Measurements from ENCODE around the gene CAVIN4.

Gene CAVIN4

GRCh38 chr9:100580257-100580656, 2.4 kb downstream of the CAVIN4 start:
- H3K9me3 ChIP-seq (ENCODE audit: control extremely low read depth in 1 of 5, control insufficient read depth in 4 of 5, insufficient read depth in 2 of 5, low read depth in 1 of 5, low read length in 4 of 5), result no peaks in the 10 kb centered on the region
- H3K4me1 ChIP-seq (ENCODE audit: control extremely low read depth in 1 of 4, control insufficient read depth in 4 of 4, insufficient read depth in 4 of 4, low read length in 3 of 4), result no peaks in the 10 kb centered on the region
- POLR2A ChIA-PET, result no interaction called here
- no peak for DNase-seq
- no peak overlapping the region for H3K27ac ChIP-seq (ENCODE audit: insufficient read depth in 1 of 2, low read depth in 1 of 2, low read length in 2 of 2, poor library complexity in 1 of 2, severe bottlenecking in 2 of 2)
- CTCF ChIA-PET, result no interaction called here
- H3K27me3 ChIP-seq (replicated peaks in 2 of 5; ENCODE audit: control insufficient read depth in 4 of 5, insufficient read depth in 5 of 5, low read length in 4 of 5), result no peaks in the 10 kb centered on the region
- no peak overlapping the region for H3K4me3 ChIP-seq (ENCODE audit: control insufficient read depth in 1 of 7, extremely low read depth in 1 of 7, insufficient read depth in 4 of 7, low read depth in 2 of 7, low read length in 6 of 7)
- H3K36me3 ChIP-seq (ENCODE audit: control insufficient read depth in 4 of 4, insufficient read depth in 4 of 4, low read length in 3 of 4), result peaks cover 0 to 2% (median 0%) of the 10 kb centered on the region in 4 experiments
- 100% methylated on average over 3 of the region's 3 CpGs for WGBS (ENCODE audit: insufficient coverage)

DNA sequence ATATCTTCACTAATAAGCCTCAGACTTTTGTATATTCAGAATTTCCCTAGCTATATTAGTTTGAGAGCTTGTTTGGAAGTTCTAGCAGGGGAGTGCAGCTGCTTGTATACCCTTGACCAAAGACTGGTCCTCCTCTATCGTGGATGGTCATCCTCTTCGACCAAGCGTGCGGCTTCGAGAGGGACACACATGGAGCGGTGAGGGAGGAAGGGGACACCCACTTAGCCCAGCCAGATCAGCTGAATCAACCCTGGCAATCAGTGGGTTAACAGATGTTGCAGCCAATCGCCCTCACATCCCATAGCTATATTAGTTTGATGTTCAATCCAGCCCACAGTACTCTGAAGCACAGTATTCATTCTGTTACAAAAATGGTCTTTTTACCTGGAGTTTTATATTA, 3.2 kb downstream of the CAVIN4 start:
- Histone ChIP-seq H3K4me1 (ENCODE audit: control extremely low read depth in 1 of 4, control insufficient read depth in 4 of 4, insufficient read depth in 4 of 4, low read length in 3 of 4) (no peaks in the 10 kb centered on the region), H3K9me3 (ENCODE audit: control extremely low read depth in 1 of 5, control insufficient read depth in 4 of 5, insufficient read depth in 2 of 5, low read depth in 1 of 5, low read length in 4 of 5) (no peaks in the 10 kb centered on the region), H3K27ac (ENCODE audit: insufficient read depth in 1 of 2, low read depth in 1 of 2, low read length in 2 of 2, poor library complexity in 1 of 2, severe bottlenecking in 2 of 2) (no peak overlapping the region), H3K27me3 (replicated peaks in 2 of 5; ENCODE audit: control insufficient read depth in 4 of 5, insufficient read depth in 5 of 5, low read length in 4 of 5) (no peaks in the 10 kb centered on the region), H3K36me3 (ENCODE audit: control insufficient read depth in 4 of 4, insufficient read depth in 4 of 4, low read length in 3 of 4) (peaks cover 0 to 2% (median 0%) of the 10 kb centered on the region in 4 experiments), H3K4me3 (ENCODE audit: control insufficient read depth in 1 of 7, extremely low read depth in 1 of 7, insufficient read depth in 4 of 7, low read depth in 2 of 7, low read length in 6 of 7) (no peak overlapping the region)
- ChIA-PET CTCF (no interaction called here), POLR2A (no interaction called here)
- 100% methylated on average over 6 of the region's 7 CpGs for WGBS (ENCODE audit: insufficient coverage)
- DNase-seq, result no peak

GRCh38 chr9:100581661-100582060, 3.8 kb downstream of the CAVIN4 start:
- WGBS (ENCODE audit: insufficient coverage), result 100% methylated on average over 2 of the region's 4 CpGs
- no peak for DNase-seq
- H3K27me3 ChIP-seq (replicated peaks in 2 of 5; ENCODE audit: control insufficient read depth in 4 of 5, insufficient read depth in 5 of 5, low read length in 4 of 5), result no peaks in the 10 kb centered on the region
- peaks cover 0 to 2% (median 0%) of the 10 kb centered on the region in 4 experiments for H3K36me3 ChIP-seq (ENCODE audit: control insufficient read depth in 4 of 4, insufficient read depth in 4 of 4, low read length in 3 of 4)
- ChIA-PET CTCF (no interaction called here), POLR2A (no interaction called here)
- H3K9me3 ChIP-seq (ENCODE audit: control extremely low read depth in 1 of 5, control insufficient read depth in 4 of 5, insufficient read depth in 2 of 5, low read depth in 1 of 5, low read length in 4 of 5), result no peaks in the 10 kb centered on the region
- H3K4me1 ChIP-seq (ENCODE audit: control extremely low read depth in 1 of 4, control insufficient read depth in 4 of 4, insufficient read depth in 4 of 4, low read length in 3 of 4), result no peaks in the 10 kb centered on the region
- H3K4me3 ChIP-seq (ENCODE audit: control insufficient read depth in 1 of 7, extremely low read depth in 1 of 7, insufficient read depth in 4 of 7, low read depth in 2 of 7, low read length in 6 of 7), result no peak overlapping the region
- no peak overlapping the region for H3K27ac ChIP-seq (ENCODE audit: insufficient read depth in 1 of 2, low read depth in 1 of 2, low read length in 2 of 2, poor library complexity in 1 of 2, severe bottlenecking in 2 of 2)

DNA sequence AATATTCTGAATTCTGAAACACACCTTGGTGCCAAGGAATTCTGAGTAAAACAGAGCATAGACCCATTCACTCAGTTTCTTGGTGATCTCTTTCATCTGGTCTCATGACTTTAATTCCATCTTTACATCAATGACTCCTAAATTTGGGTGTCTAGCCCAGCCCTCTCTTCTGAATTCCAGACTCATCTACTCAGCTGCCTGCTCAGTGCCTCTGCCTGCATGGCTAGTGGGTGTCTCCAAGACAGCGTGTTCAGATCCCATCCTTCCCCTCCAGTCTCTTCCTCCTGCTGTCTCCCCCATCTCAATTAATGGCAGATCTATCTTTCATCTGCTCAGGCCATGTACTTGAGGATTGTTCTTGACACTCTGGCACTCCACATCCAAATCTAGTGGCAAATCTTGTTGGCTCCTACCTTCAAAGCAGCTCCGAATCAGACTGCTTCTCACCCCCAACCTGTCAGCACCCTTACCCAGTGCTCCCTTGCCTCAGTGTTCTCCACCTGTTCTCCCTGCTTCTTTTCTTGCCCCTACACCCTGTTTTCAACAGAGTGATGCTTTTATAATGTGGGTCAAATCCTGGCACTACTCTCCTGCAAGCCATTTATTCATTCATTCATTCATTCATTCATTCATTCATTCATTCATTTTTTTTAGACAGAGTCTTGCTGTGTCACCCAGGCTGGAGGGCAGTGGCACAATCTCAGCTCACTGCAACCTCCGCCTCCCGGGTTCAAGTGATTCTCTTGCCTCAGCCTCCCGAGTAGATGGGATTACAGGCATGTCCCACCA, 5.3 kb downstream of the CAVIN4 start:
- ChIA-PET POLR2A (no interaction called here), CTCF (no interaction called here)
- Histone ChIP-seq H3K9me3 (ENCODE audit: control extremely low read depth in 1 of 5, control insufficient read depth in 4 of 5, insufficient read depth in 2 of 5, low read depth in 1 of 5, low read length in 4 of 5) (no peaks in the 10 kb centered on the region), H3K27ac (ENCODE audit: insufficient read depth in 1 of 2, low read depth in 1 of 2, low read length in 2 of 2, poor library complexity in 1 of 2, severe bottlenecking in 2 of 2) (no peak overlapping the region), H3K36me3 (ENCODE audit: control insufficient read depth in 4 of 4, insufficient read depth in 4 of 4, low read length in 3 of 4) (peaks cover 0 to 2% (median 0%) of the 10 kb centered on the region in 4 experiments), H3K4me3 (ENCODE audit: control insufficient read depth in 1 of 7, extremely low read depth in 1 of 7, insufficient read depth in 4 of 7, low read depth in 2 of 7, low read length in 6 of 7) (no peak overlapping the region), H3K4me1 (ENCODE audit: control extremely low read depth in 1 of 4, control insufficient read depth in 4 of 4, insufficient read depth in 4 of 4, low read length in 3 of 4) (no peaks in the 10 kb centered on the region), H3K27me3 (replicated peaks in 2 of 5; ENCODE audit: control insufficient read depth in 4 of 5, insufficient read depth in 5 of 5, low read length in 4 of 5) (no peaks in the 10 kb centered on the region)
- 90% methylated on average over 2 of the region's 5 CpGs for WGBS (ENCODE audit: insufficient coverage)
- no peak for DNase-seq

- no peak overlapping the region for H3K27ac ChIP-seq (ENCODE audit: insufficient read depth in 1 of 2, low read depth in 1 of 2, low read length in 2 of 2, poor library complexity in 1 of 2, severe bottlenecking in 2 of 2)
- H3K27me3 ChIP-seq (replicated peaks in 2 of 5; ENCODE audit: control insufficient read depth in 4 of 5, insufficient read depth in 5 of 5, low read length in 4 of 5), result no peaks in the 10 kb centered on the region
- H3K4me3 ChIP-seq (ENCODE audit: control insufficient read depth in 1 of 7, extremely low read depth in 1 of 7, insufficient read depth in 4 of 7, low read depth in 2 of 7, low read length in 6 of 7), result no peak overlapping the region
- H3K36me3 ChIP-seq (ENCODE audit: control insufficient read depth in 4 of 4, insufficient read depth in 4 of 4, low read length in 3 of 4), result no peaks in the 10 kb centered on the region
- no peaks in the 10 kb centered on the region for H3K9me3 ChIP-seq (ENCODE audit: control extremely low read depth in 1 of 5, control insufficient read depth in 4 of 5, insufficient read depth in 2 of 5, low read depth in 1 of 5, low read length in 4 of 5)
- ChIA-PET POLR2A (no interaction called here), CTCF (interaction anchor here (1.6 to 2.4 kb wide), 2 partner anchors 11 to 16 kb away, joined by 5 to 13 read pairs; no protein-coding TSS in a partner anchor)
- no peak for DNase-seq
- 100% methylated on average over 4 of the region's 4 CpGs for WGBS (ENCODE audit: insufficient coverage)
- no peaks in the 10 kb centered on the region for H3K4me1 ChIP-seq (ENCODE audit: control extremely low read depth in 1 of 4, control insufficient read depth in 4 of 4, insufficient read depth in 4 of 4, low read length in 3 of 4)
Observed at GRCh38 chr9:100584951-100585350, 7.1 kb downstream of the CAVIN4 start.

DNA sequence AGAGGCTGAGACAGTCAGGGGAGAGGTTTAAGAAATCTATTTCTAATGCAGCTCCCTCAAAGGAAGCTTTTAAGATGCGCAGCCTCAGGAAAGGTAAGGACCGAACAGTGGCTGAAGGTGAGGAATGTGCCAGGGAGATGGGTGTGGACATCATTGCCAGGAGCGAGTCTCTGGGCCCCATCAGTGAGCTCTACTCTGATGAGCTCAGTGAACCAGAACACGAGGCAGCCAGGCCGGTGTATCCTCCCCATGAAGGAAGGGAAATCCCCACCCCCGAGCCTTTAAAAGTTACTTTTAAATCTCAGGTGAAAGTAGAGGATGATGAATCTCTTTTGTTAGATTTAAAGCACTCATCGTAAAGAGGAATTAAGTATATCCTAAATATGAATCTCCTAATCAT, 8.2 kb downstream of the CAVIN4 start:
- Histone ChIP-seq H3K4me3 (ENCODE audit: control insufficient read depth in 1 of 7, extremely low read depth in 1 of 7, insufficient read depth in 4 of 7, low read depth in 2 of 7, low read length in 6 of 7) (no peak overlapping the region), H3K9me3 (ENCODE audit: control extremely low read depth in 1 of 5, control insufficient read depth in 4 of 5, insufficient read depth in 2 of 5, low read depth in 1 of 5, low read length in 4 of 5) (no peaks in the 10 kb centered on the region), H3K4me1 (ENCODE audit: control extremely low read depth in 1 of 4, control insufficient read depth in 4 of 4, insufficient read depth in 4 of 4, low read length in 3 of 4) (no peaks in the 10 kb centered on the region), H3K27me3 (replicated peaks in 2 of 5; ENCODE audit: control insufficient read depth in 4 of 5, insufficient read depth in 5 of 5, low read length in 4 of 5) (no peaks in the 10 kb centered on the region), H3K36me3 (ENCODE audit: control insufficient read depth in 4 of 4, insufficient read depth in 4 of 4, low read length in 3 of 4) (no peaks in the 10 kb centered on the region), H3K27ac (ENCODE audit: insufficient read depth in 1 of 2, low read depth in 1 of 2, low read length in 2 of 2, poor library complexity in 1 of 2, severe bottlenecking in 2 of 2) (no peak overlapping the region)
- WGBS (ENCODE audit: insufficient coverage), result 100% methylated on average over 2 of the region's 7 CpGs
- no peak for DNase-seq
- ChIA-PET POLR2A (no interaction called here), CTCF (interaction anchor here (1.8 to 2.4 kb wide), 2 partner anchors 10 to 15 kb away, joined by 6 to 13 read pairs; no protein-coding TSS in a partner anchor)

GRCh38 chr9:100587375-100587774, 9.5 kb downstream of the CAVIN4 start:
- DNase-seq, result no peak
- Histone ChIP-seq H3K27me3 (replicated peaks in 2 of 5; ENCODE audit: control insufficient read depth in 4 of 5, insufficient read depth in 5 of 5, low read length in 4 of 5) (no peaks in the 10 kb centered on the region), H3K27ac (ENCODE audit: insufficient read depth in 1 of 2, low read depth in 1 of 2, low read length in 2 of 2, poor library complexity in 1 of 2, severe bottlenecking in 2 of 2) (no peak overlapping the region), H3K9me3 (ENCODE audit: control extremely low read depth in 1 of 5, control insufficient read depth in 4 of 5, insufficient read depth in 2 of 5, low read depth in 1 of 5, low read length in 4 of 5) (no peaks in the 10 kb centered on the region), H3K36me3 (ENCODE audit: control insufficient read depth in 4 of 4, insufficient read depth in 4 of 4, low read length in 3 of 4) (no peaks in the 10 kb centered on the region), H3K4me3 (ENCODE audit: control insufficient read depth in 1 of 7, extremely low read depth in 1 of 7, insufficient read depth in 4 of 7, low read depth in 2 of 7, low read length in 6 of 7) (no peak overlapping the region), H3K4me1 (ENCODE audit: control extremely low read depth in 1 of 4, control insufficient read depth in 4 of 4, insufficient read depth in 4 of 4, low read length in 3 of 4) (no peaks in the 10 kb centered on the region)
- WGBS (ENCODE audit: insufficient coverage), result 94% methylated on average over 7 of the region's 9 CpGs
- ChIA-PET CTCF (interaction anchor here (1.8 to 2.3 kb wide), 2 partner anchors 9 to 14 kb away, joined by 6 read pairs; no protein-coding TSS in a partner anchor), POLR2A (interaction anchor here (0.8 kb wide), 1 partner anchor 308 kb away, joined by 3 read pairs; no protein-coding TSS in a partner anchor)

Data from common myeloid progenitor, CD34-positive (primary cell).